GM18508 (cell line): Measurements from ENCODE around the gene COPA.

ENCODE experiments used
- ATAC-seq: cut with Tn5 transposase; IDR thresholded peaks from one replicate; pipeline ENCODE4 v1.9.1; 2021; ENCODE audit warnings: moderate number of reproducible peaks; ENCODE audit not compliant: insufficient read depth, unreplicated experiment

The COPA gene

GRCh38 chr1:160363951-160364735 lies 21.1 kb upstream of the COPA start:
- no peak for ATAC-seq

- ATAC-seq: no peak
Observed at GRCh38 chr1:160363010-160363409, 20.0 kb upstream of the COPA start.

- no peak for ATAC-seq
Observed at GRCh38 chr1:160362168-160362957, 19.3 kb upstream of the COPA start.

- ATAC-seq: no peak
Observed at GRCh38 chr1:160361814-160362167, 18.7 kb upstream of the COPA start.

- no peak for ATAC-seq
Observed at GRCh38 chr1:160361199-160361598, 18.1 kb upstream of the COPA start.

GRCh38 chr1:160360227-160360695 lies 17.2 kb upstream of the COPA start:
- ATAC-seq: no peak

- no peak for ATAC-seq
Observed at GRCh38 chr1:160359559-160360226, 16.6 kb upstream of the COPA start.

- ATAC-seq: no peak
Observed at GRCh38 chr1:160358073-160358472, 15.0 kb upstream of the COPA start.

- no peak for ATAC-seq
Observed at GRCh38 chr1:160357286-160358002, 14.4 kb upstream of the COPA start.

- no peak for ATAC-seq
Observed at GRCh38 chr1:160354388-160354985, 11.4 kb upstream of the COPA start.

- no peak for ATAC-seq
Observed at GRCh38 chr1:160353223-160353622, 10.2 kb upstream of the COPA start.

GRCh38 chr1:160352555-160352954 lies 9.5 kb upstream of the COPA start:
- ATAC-seq: no peak

- ATAC-seq: no peak
Observed at GRCh38 chr1:160351629-160352028, 8.6 kb upstream of the COPA start.

GRCh38 chr1:160346958-160347357 lies 3.9 kb upstream of the COPA start:
- ATAC-seq: no peak

- ATAC-seq: no peak
Observed at GRCh38 chr1:160346463-160346862, 3.4 kb upstream of the COPA start.

- no peak for ATAC-seq
Observed at GRCh38 chr1:160344936-160345335, 1.9 kb upstream of the COPA start.

GRCh38 chr1:160344241-160344640 lies 1.2 kb upstream of the COPA start:
- ATAC-seq: no peak

GRCh38 chr1:160342526-160342925 lies 524 bp downstream of the COPA start:
- ATAC-seq: no peak

- no peak for ATAC-seq
Observed at GRCh38 chr1:160340866-160341265, 2.2 kb downstream of the COPA start.

GRCh38 chr1:160340146-160340545 lies 2.9 kb downstream of the COPA start:
- ATAC-seq: no peak
